Astrocyte of the spinal cord (primary cell): ENCODE measurements around the gene PIGH.

Experiments used
- DNase-seq: peaks from one replicate; pipeline ENCODE4 v3.0.0; 2011; ENCODE audit warnings: low read depth, low spot score
- H3K4me3 ChIP-seq: 2 replicates; pipeline ENCODE4 v1.5.1; 2011; ENCODE audit warnings: low read depth, mild to moderate bottlenecking, low read length, moderate library complexity
- CTCF ChIP-seq: IDR thresholded peaks from 2 replicates; pipeline ENCODE4 v1.5.1; 2012; ENCODE audit warnings: low read depth, mild to moderate bottlenecking, low read length, inconsistent platforms
- in situ Hi-C: cut with HindIII; loops from 2 replicates; pipeline ENCODE4 v1.10.0; 2017; ENCODE audit warnings: low sequenced_read_pairs

The PIGH gene

GRCh38 chr14:67599698-67600561 is at the start of gene PIGH:
PIGH (minus strand) TSS chr14:67600268; CDS start chr14:67600203, 65 bp downstream.
- H3K4me3 ChIP-seq, result peak within 1 kb of the TSS; percentile 95
- TF ChIP-seq CTCF, result peak; percentile 54
- peak; percentile 87 for DNase-seq
- in situ Hi-C loops, result no loop called here

- no peak overlapping the region for H3K4me3 ChIP-seq
- no peak for DNase-seq
- in situ Hi-C loops, result no loop called here
- TF ChIP-seq CTCF, result no peak
Observed at GRCh38 chr14:67646131-67646530, 46.1 kb upstream of the PIGH start.

- DNase-seq, result no peak
- no peak for TF ChIP-seq CTCF
- in situ Hi-C loops, result no loop called here
Observed at GRCh38 chr14:67645414-67645813, 45.3 kb upstream of the PIGH start.

GRCh38 chr14:67644428-67644827 is 44.4 kb upstream of the PIGH start:
- TF ChIP-seq CTCF, result no peak
- peak; percentile 5 for DNase-seq
- no peak overlapping the region for H3K4me3 ChIP-seq
- in situ Hi-C loops, result no loop called here

More at GRCh38 chr14:67645414-67645813, 45.3 kb upstream of the PIGH start:
- no peak overlapping the region for H3K4me3 ChIP-seq

GRCh38 chr14:67643713-67644112 is 43.6 kb upstream of the PIGH start:
- no peak for DNase-seq
- no peak overlapping the region for H3K4me3 ChIP-seq
- TF ChIP-seq CTCF, result no peak
- in situ Hi-C loops, result no loop called here

- no peak for DNase-seq
- in situ Hi-C loops, result no loop called here
Observed at GRCh38 chr14:67641902-67642749, 42.1 kb upstream of the PIGH start.

More at GRCh38 chr14:67641902-67642749, 42.1 kb upstream of the PIGH start:
- TF ChIP-seq CTCF, result no peak
- H3K4me3 ChIP-seq, result no peak overlapping the region
